Neutrophil (primary cell): Measurements from ENCODE around the gene PPP2R5C.

Experiments used
- H3K27ac ChIP-seq: fragments of 200-600 bp; sonication (generic); 2 replicates; pipeline ENCODE4 v1.5.1; 2016; ENCODE audit warnings: mild to moderate bottlenecking, moderate library complexity
- H3K27me3 ChIP-seq: fragments of 200-600 bp; sonication (generic); 2 replicates; pipeline ENCODE4 v1.6.0; 2016; ENCODE audit warnings: mild to moderate bottlenecking
- H3K36me3 ChIP-seq: fragments of 200-600 bp; sonication (generic); 2 replicates; pipeline ENCODE4 v1.5.1; 2017
- H3K4me1 ChIP-seq, 2 experiments: fragments of 200-600 bp in 1 of 2; sonication (generic) in 1 of 2; 1 replicate in 1 of 2; 2 replicates in 1 of 2; pipeline versions ENCODE4 v1.5.1 to v1.6.1; 2013 to 2016; ENCODE audit warnings: low read depth in 1 of 2, low read length in 1 of 2, mild to moderate bottlenecking in 1 of 2, moderate library complexity in 1 of 2; ENCODE audit not compliant: control insufficient read depth in 1 of 2, insufficient read depth in 1 of 2
- H3K4me3 ChIP-seq, 2 experiments: fragments of 200-600 bp in 1 of 2; sonication (generic) in 1 of 2; 1 replicate in 1 of 2; 2 replicates in 1 of 2; pipeline ENCODE4 v1.5.1; 2013 to 2016; ENCODE audit warnings: low read depth in 1 of 2, low read length in 1 of 2, mild to moderate bottlenecking in 1 of 2, moderate library complexity in 1 of 2
- H3K9me3 ChIP-seq: fragments of 200-600 bp; sonication (generic); 2 replicates; pipeline ENCODE4 v1.5.1; 2016
- CTCF ChIP-seq: fragments of 200-600 bp; sonication (generic); IDR thresholded peaks from 2 replicates; pipeline ENCODE4 v1.5.1; 2016; ENCODE audit warnings: antibody characterized with exemption

Gene PPP2R5C

GRCh38 chr14:101730626-101731186 is 30.8 kb upstream of the PPP2R5C start:
- Histone ChIP-seq H3K27me3 (no peaks in the 10 kb centered on the region), H3K36me3 (no peaks in the 10 kb centered on the region), H3K9me3 (no peaks in the 10 kb centered on the region), H3K4me1 (peaks cover 56 to 65% of the 10 kb centered on the region in 2 experiments), H3K27ac (peak overlapping the region; percentile 95), H3K4me3 (peak overlapping the region; percentile 48 to 50)
- TF ChIP-seq CTCF: no peak

GRCh38 chr14:101731187-101732080 is 30.1 kb upstream of the PPP2R5C start:
- peak overlapping the region; percentile 48 to 50 for H3K4me3 ChIP-seq

GRCh38 chr14:101732118-101732517 is 29.4 kb upstream of the PPP2R5C start:
- no peak for TF ChIP-seq CTCF
- peak overlapping the region; percentile 95 for H3K27ac ChIP-seq
- H3K4me1 ChIP-seq: peaks cover 42 to 52% of the 10 kb centered on the region in 2 experiments
- no peaks in the 10 kb centered on the region for H3K9me3 ChIP-seq
- H3K36me3 ChIP-seq: no peaks in the 10 kb centered on the region
- peak overlapping the region; percentile 48 to 50 for H3K4me3 ChIP-seq
- H3K27me3 ChIP-seq: no peaks in the 10 kb centered on the region

More at GRCh38 chr14:101731187-101732080, 30.1 kb upstream of the PPP2R5C start:
- Histone ChIP-seq H3K4me1 (peaks cover 49 to 58% of the 10 kb centered on the region in 2 experiments), H3K27me3 (no peaks in the 10 kb centered on the region), H3K9me3 (no peaks in the 10 kb centered on the region), H3K27ac (peak overlapping the region; percentile 95), H3K36me3 (no peaks in the 10 kb centered on the region)
- no peak for TF ChIP-seq CTCF

- no peak overlapping the region for H3K4me3 ChIP-seq
- no peak for TF ChIP-seq CTCF
- H3K9me3 ChIP-seq: no peaks in the 10 kb centered on the region
- H3K27me3 ChIP-seq: no peaks in the 10 kb centered on the region
- H3K27ac ChIP-seq: peak overlapping the region; percentile 42
- H3K4me1 ChIP-seq: peaks cover 42 to 54% of the 10 kb centered on the region in 2 experiments
- no peaks in the 10 kb centered on the region for H3K36me3 ChIP-seq
Observed at GRCh38 chr14:101733211-101733610, 28.3 kb upstream of the PPP2R5C start.

- no peak for TF ChIP-seq CTCF
- H3K36me3 ChIP-seq: no peaks in the 10 kb centered on the region
- H3K27ac ChIP-seq: no peak overlapping the region
- H3K4me3 ChIP-seq: no peak overlapping the region
- peaks cover 54 to 57% of the 10 kb centered on the region in 2 experiments for H3K4me1 ChIP-seq
- H3K27me3 ChIP-seq: no peaks in the 10 kb centered on the region
- H3K9me3 ChIP-seq: no peaks in the 10 kb centered on the region
Observed at GRCh38 chr14:101734246-101734847, 27.2 kb upstream of the PPP2R5C start.
